ENCODE measurements around the gene MAP3K8.
A peak's percentile ranks its signal among the peaks of the same experiment; 100 is the strongest.

MAP3K8 gene

GRCh38 chr10:30437031-30437841 is 3.3 kb downstream of the MAP3K8 start:
- FAIRE-seq (peak; percentile 78), DNase-seq (ENCODE audit: insufficient read length) (no peak)
- TF ChIP-seq POLR2AphosphoS5 (IDR thresholded peaks at IDR 0.05; ENCODE audit: low read depth, low read length): no peak; the same call in 1 of the 2 replicates
- TF ChIP-seq POLR2A (IDR thresholded peaks at IDR 0.05; ENCODE audit: low read depth, low read length): no peak
- TF ChIP-seq TAF1 (IDR thresholded peaks at IDR 0.05; ENCODE audit: borderline replicate concordance, low read depth, low read length): no peak

GRCh38 chr10:30438021-30438850 is 4.3 kb downstream of the MAP3K8 start:
- FAIRE-seq: no peak
- no peak for DNase-seq (ENCODE audit: insufficient read length)
- TF ChIP-seq POLR2AphosphoS5 (IDR thresholded peaks at IDR 0.05; ENCODE audit: low read depth, low read length): no peak
- no peak for TF ChIP-seq POLR2A (IDR thresholded peaks at IDR 0.05; ENCODE audit: low read depth, low read length)
- no peak for TF ChIP-seq TAF1 (IDR thresholded peaks at IDR 0.05; ENCODE audit: borderline replicate concordance, low read depth, low read length)

GRCh38 chr10:30439931-30440330 is 5.9 kb downstream of the MAP3K8 start:
- FAIRE-seq: no peak
- no peak for TF ChIP-seq POLR2AphosphoS5 (IDR thresholded peaks at IDR 0.05; ENCODE audit: low read depth, low read length)
- no peak for DNase-seq (ENCODE audit: insufficient read length)

GRCh38 chr10:30442019-30442606 is 8.1 kb downstream of the MAP3K8 start:
- no peak for FAIRE-seq
- DNase-seq (ENCODE audit: insufficient read length): no peak
- TF ChIP-seq TAF1 (IDR thresholded peaks at IDR 0.05; ENCODE audit: borderline replicate concordance, low read depth, low read length) (no peak), POLR2AphosphoS5 (IDR thresholded peaks at IDR 0.05; ENCODE audit: low read depth, low read length) (peak; percentile 57; the same call in 1 of the 2 replicates), POLR2A (IDR thresholded peaks at IDR 0.05; ENCODE audit: low read depth, low read length) (no peak)

GRCh38 chr10:30443049-30443448 is 9.1 kb downstream of the MAP3K8 start:
- peak; percentile 34; the same call in 1 of the 2 replicates for TF ChIP-seq POLR2AphosphoS5 (IDR thresholded peaks at IDR 0.05; ENCODE audit: low read depth, low read length)
- TF ChIP-seq TAF1 (IDR thresholded peaks at IDR 0.05; ENCODE audit: borderline replicate concordance, low read depth, low read length): no peak
- no peak for FAIRE-seq
- DNase-seq (ENCODE audit: insufficient read length): no peak

- FAIRE-seq (no peak), DNase-seq (ENCODE audit: insufficient read length) (no peak)
- no peak for TF ChIP-seq POLR2AphosphoS5 (IDR thresholded peaks at IDR 0.05; ENCODE audit: low read depth, low read length)
- no peak for TF ChIP-seq POLR2A (IDR thresholded peaks at IDR 0.05; ENCODE audit: low read depth, low read length)
- no peak for TF ChIP-seq TAF1 (IDR thresholded peaks at IDR 0.05; ENCODE audit: borderline replicate concordance, low read depth, low read length)
Measured at GRCh38 chr10:30445711-30446110, 11.7 kb downstream of the MAP3K8 start.

- FAIRE-seq (peak; percentile 62), DNase-seq (ENCODE audit: insufficient read length) (no peak)
- TF ChIP-seq TAF1 (IDR thresholded peaks at IDR 0.05; ENCODE audit: borderline replicate concordance, low read depth, low read length): no peak
- TF ChIP-seq POLR2AphosphoS5 (IDR thresholded peaks at IDR 0.05; ENCODE audit: low read depth, low read length): no peak
- no peak for TF ChIP-seq POLR2A (IDR thresholded peaks at IDR 0.05; ENCODE audit: low read depth, low read length)
Measured at GRCh38 chr10:30447125-30447799, 13.3 kb downstream of the MAP3K8 start.

GRCh38 chr10:30448092-30448491 is 14.1 kb downstream of the MAP3K8 start:
- TF ChIP-seq TAF1 (IDR thresholded peaks at IDR 0.05; ENCODE audit: borderline replicate concordance, low read depth, low read length): no peak
- no peak for TF ChIP-seq POLR2AphosphoS5 (IDR thresholded peaks at IDR 0.05; ENCODE audit: low read depth, low read length)
- TF ChIP-seq POLR2A (IDR thresholded peaks at IDR 0.05; ENCODE audit: low read depth, low read length): no peak
- DNase-seq (ENCODE audit: insufficient read length) (no peak), FAIRE-seq (no peak)

GRCh38 chr10:30453764-30454527 is 20.0 kb downstream of the MAP3K8 start:
- no peak for DNase-seq (ENCODE audit: insufficient read length)
- FAIRE-seq: peak; percentile 40
- no peak for TF ChIP-seq POLR2A (IDR thresholded peaks at IDR 0.05; ENCODE audit: low read depth, low read length)
- TF ChIP-seq POLR2AphosphoS5 (IDR thresholded peaks at IDR 0.05; ENCODE audit: low read depth, low read length): no peak
- no peak for TF ChIP-seq TAF1 (IDR thresholded peaks at IDR 0.05; ENCODE audit: borderline replicate concordance, low read depth, low read length)

GRCh38 chr10:30454744-30455510 is 20.9 kb downstream of the MAP3K8 start:
- TF ChIP-seq POLR2AphosphoS5 (IDR thresholded peaks at IDR 0.05; ENCODE audit: low read depth, low read length) (no peak), POLR2A (IDR thresholded peaks at IDR 0.05; ENCODE audit: low read depth, low read length) (no peak), TAF1 (IDR thresholded peaks at IDR 0.05; ENCODE audit: borderline replicate concordance, low read depth, low read length) (no peak)
- DNase-seq (ENCODE audit: insufficient read length): no peak
- no peak for FAIRE-seq
